ACC112 (cell line): ENCODE measurements around the gene TRIP4.
A peak's percentile ranks its signal among the peaks of the same experiment; 100 is the strongest.
"Not testable (repeated sequence)": the region's sequence is repeated elsewhere in the genome, so short reads cannot be mapped to it uniquely, and the experiment has no call there.

ENCODE experiments used
- H2AFZ ChIP-seq: fragments of 200-600 bp; sonication (generic); one replicate; pipeline ENCODE4 v1.6.0; 2017; ENCODE audit warnings: antibody characterized with exemption, low read length; ENCODE audit not compliant: unreplicated experiment
- H3K27ac ChIP-seq: fragments of 200-600 bp; sonication (generic); 2 replicates; pipeline ENCODE4 v1.5.1; 2014; ENCODE audit warnings: low read depth, mild to moderate bottlenecking, antibody characterized with exemption, low read length, moderate library complexity
- H3K27me3 ChIP-seq: fragments of 200-600 bp; sonication (generic); 2 replicates; pipeline ENCODE4 v1.6.1; 2014; ENCODE audit warnings: mild to moderate bottlenecking, antibody characterized with exemption, low read length, moderate library complexity, mixed read lengths; ENCODE audit not compliant: insufficient read depth
- H3K36me3 ChIP-seq: fragments of 200-600 bp; sonication (generic); 2 replicates; pipeline ENCODE4 v1.6.1; 2016; ENCODE audit warnings: mild to moderate bottlenecking, antibody characterized with exemption, low read length, moderate library complexity, mixed read lengths; ENCODE audit not compliant: insufficient read depth
- H3K4me1 ChIP-seq: fragments of 200-600 bp; sonication (generic); one replicate; pipeline ENCODE4 v1.6.1; 2016; ENCODE audit warnings: low read length, mixed read lengths; ENCODE audit not compliant: insufficient read depth, unreplicated experiment, control insufficient read depth
- H3K4me3 ChIP-seq: fragments of 200-600 bp; sonication (generic); 2 replicates; pipeline ENCODE4 v1.5.1; 2014; ENCODE audit warnings: mild to moderate bottlenecking, low read depth, low read length
- H3K79me2 ChIP-seq: fragments of 200-600 bp; sonication (generic); one replicate; pipeline ENCODE4 v1.6.0; 2016; ENCODE audit warnings: low read length; ENCODE audit not compliant: control insufficient read depth, unreplicated experiment, insufficient read depth

TRIP4 gene

DNA sequence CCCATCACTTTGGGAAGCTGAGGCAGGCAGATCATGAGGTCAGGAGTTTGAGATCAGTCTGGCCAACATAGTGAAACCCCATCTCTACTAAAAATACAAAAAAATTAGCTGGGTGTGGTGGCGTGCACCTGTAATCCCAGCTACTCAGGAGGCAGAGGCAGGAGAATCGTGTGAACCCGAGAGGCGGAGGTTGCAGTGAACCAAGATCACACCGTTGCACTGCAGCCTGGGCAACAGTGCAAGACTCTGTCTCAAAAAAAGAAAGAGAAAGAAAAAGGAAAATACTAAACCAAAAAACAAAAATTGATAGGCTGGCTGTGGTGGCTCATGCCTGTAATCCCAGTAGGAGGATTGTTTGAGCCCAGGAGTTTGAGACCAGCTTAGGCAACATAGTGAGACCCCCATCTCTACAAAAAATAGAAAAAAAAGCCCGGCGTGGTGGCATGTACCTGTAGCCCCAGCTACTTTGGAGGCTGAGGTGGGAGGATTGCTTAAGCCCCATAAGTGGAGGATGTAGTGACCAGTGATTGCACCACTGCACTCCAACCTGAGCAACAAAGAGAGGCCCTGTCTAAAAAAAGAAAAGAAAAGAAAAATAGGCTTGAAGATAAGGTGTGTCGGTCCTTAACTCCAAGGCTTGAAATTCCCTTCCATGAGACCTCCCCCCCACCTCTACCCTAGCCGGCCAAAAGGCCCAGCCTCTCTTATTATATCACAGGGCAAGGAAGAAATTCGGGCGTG is 7.3 kb upstream of the TRIP4 start:
- not testable (repeated sequence) for H2AFZ ChIP-seq, H3K27ac ChIP-seq, H3K36me3 ChIP-seq, H3K27me3 ChIP-seq
- H3K4me3 ChIP-seq, result peak overlapping the region; percentile 85
- peaks cover 17% of the 10 kb centered on the region for H3K79me2 ChIP-seq
- H3K4me1 ChIP-seq, result peaks cover 11% of the 10 kb centered on the region

DNA sequence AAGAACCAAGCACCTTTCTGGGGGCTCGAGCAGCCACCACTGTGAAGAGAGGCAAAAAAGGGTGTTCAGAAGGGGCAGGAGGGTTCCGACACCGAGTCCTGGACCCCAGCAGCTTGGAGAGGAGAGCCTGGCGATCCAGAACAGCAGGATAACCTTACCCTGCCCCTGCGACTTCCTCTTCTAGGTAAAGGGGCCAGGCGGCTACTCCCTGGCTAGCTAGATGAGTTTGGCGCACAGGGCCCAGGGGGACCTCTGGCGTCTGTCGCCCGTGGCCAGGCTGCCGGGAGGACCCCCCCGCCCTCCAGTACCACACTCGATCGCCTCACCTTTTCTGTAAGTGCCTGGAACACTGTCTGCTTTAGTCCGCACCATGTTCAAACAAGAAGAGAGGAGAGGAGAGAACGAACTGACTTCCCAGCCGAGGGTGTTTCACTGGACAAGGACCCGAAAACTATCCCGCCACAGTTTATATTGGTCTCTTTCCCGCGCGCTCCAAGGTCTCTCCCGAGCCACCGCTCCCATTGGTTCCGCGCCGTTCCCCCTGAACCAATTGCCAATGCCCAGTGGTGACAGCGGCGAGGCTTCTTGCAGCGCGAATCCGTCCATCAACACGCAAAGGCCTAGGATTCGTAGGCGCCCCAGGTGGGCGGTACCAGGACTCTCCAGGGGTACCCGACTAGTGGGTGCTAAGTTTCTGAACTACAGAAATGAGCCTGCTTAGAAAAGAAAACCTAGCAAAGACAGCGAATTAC is 6.5 kb upstream of the TRIP4 start, which contains the start of gene PCLAF:
Gene PCLAF, minus strand, starts transcription at position 442 of the 752 bp plus-strand sequence. Its CDS starts 70 bp downstream, at position 372.
- Histone ChIP-seq H3K27ac (no peak within 1 kb of the TSS), H3K4me3 (peak within 1 kb of the TSS; percentile 85), H3K79me2 (peaks cover 17% of the 10 kb centered on the region), H3K27me3 (no peaks in the 10 kb centered on the region), H3K4me1 (peaks cover 11% of the 10 kb centered on the region), H2AFZ (peak within 1 kb of the TSS; percentile 83), H3K36me3 (no peaks in the 10 kb centered on the region)

DNA sequence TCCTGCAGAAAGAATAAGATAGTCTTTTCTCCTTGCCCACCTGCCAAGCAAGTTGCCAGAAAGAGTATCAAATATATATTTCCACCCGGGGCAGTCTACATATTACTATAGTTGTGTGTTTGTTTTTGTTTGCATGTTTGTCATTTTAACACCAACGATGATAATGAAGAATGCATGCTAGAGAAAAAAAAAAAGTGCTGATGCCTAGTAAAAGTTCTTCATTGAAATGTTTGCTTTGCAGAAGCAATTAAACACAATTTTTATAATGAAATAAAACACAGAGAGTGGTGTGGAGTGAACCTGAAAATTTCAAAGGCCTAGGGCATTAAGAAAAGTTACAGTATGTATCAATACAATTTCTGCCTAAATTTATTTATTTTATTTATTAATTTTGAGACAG is 3.9 kb upstream of the TRIP4 start:
- Histone ChIP-seq H3K27me3 (no peaks in the 10 kb centered on the region), H2AFZ (no peak overlapping the region), H3K27ac (no peak overlapping the region), H3K4me1 (peaks cover 5% of the 10 kb centered on the region), H3K4me3 (no peak overlapping the region), H3K36me3 (no peaks in the 10 kb centered on the region), H3K79me2 (peaks cover 27% of the 10 kb centered on the region)

DNA sequence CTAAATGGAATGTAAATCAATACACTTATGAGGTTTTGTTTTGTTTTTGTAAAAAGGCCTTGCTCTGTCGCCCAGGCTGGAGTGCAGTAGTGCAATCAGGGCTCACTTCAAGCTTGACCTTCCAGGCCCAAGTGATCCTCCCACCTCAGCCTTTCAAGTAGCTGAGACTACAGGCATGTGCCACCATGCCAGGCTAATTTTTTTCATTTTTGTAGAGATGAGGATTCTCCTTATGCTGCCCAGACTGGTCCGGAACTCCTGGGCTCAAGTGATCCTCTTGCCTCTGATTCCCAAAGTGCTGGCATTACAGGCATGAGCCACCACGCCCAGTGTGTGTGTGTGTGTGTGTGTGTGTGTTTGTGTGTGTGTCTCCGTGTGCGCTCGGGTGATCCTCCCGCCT is 1.3 kb upstream of the TRIP4 start:
- Histone ChIP-seq H3K79me2 (peaks cover 27% of the 10 kb centered on the region), H2AFZ (no peak overlapping the region), H3K4me3 (no peak overlapping the region), H3K27me3 (no peaks in the 10 kb centered on the region), H3K36me3 (no peaks in the 10 kb centered on the region), H3K4me1 (no peaks in the 10 kb centered on the region), H3K27ac (no peak overlapping the region)

DNA sequence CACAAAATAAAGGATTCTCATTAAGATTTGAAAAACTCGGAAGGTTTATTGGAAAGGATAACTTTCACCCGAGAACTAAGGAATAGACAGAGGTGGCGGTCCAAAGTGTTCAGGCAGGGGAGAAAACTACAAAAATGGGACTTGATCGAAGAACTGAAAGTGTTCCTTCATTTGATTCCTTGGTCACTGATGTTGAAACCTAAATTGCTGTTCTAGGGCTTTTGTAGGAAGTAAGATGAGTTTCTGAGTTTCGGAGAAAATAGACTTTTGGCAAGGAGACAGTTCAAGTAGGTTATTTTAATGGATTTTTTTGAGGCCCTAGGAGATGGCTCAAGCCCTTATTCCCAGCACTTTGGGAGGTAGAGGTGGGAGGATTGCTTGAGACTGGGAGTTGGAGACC is 1.4 kb downstream of the TRIP4 start:
- H3K79me2 ChIP-seq, result peaks cover 30% of the 10 kb centered on the region

DNA sequence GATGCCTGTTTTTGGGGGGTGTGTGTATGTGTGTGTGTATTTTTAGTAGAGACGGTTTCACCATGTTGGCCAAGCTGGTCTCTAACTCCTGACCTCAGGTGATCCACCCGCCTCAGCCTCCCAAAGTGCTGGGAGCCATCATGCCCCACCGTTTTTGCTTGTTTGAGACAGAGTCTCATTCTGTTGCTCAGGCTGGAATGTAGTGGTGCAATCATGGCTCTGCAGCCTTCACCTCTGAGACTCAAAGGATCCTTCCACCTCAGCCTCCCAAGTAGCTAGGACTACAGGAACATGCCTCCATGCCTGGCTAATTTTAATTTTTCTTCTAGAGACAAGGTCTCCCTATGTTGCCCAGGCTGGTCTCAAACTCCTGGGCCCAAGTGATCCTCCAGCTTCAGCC is 4.8 kb downstream of the TRIP4 start:
- not testable (repeated sequence) for H3K4me3 ChIP-seq, H2AFZ ChIP-seq, H3K27ac ChIP-seq, H3K4me1 ChIP-seq, H3K36me3 ChIP-seq, H3K27me3 ChIP-seq
- peaks cover 28% of the 10 kb centered on the region for H3K79me2 ChIP-seq

More for the DNA sequence above, 1.4 kb downstream of the TRIP4 start:
- Histone ChIP-seq H3K36me3 (no peaks in the 10 kb centered on the region), H3K4me3 (peak overlapping the region; percentile 89), H2AFZ (no peak overlapping the region), H3K4me1 (no peaks in the 10 kb centered on the region), H3K27ac (no peak overlapping the region), H3K27me3 (no peaks in the 10 kb centered on the region)

DNA sequence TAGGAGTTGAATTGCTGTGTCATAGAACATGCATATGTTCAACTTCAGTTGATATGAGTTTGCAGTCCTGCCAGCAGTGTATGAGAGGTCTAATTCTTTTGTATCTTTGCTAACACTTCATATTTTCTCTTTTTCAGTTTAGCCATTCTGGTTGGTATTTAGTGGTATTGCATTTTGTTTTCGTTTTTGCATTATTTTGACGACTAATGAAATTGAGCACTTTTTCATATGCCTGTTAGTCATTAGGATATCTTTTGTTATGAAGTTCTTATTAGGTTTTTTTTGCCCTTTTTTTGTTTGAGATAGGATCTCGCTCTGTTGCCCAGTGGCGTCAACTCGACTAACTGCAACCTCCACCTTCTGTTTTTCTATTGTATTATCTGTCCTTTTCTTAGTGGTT is 9.2 kb downstream of the TRIP4 start:
- Histone ChIP-seq H3K4me3 (no peak overlapping the region), H3K36me3 (peaks cover 21% of the 10 kb centered on the region), H3K27ac (no peak overlapping the region), H3K4me1 (peaks cover 6% of the 10 kb centered on the region), H3K79me2 (peaks cover 2% of the 10 kb centered on the region), H3K27me3 (no peaks in the 10 kb centered on the region), H2AFZ (no peak overlapping the region)

DNA sequence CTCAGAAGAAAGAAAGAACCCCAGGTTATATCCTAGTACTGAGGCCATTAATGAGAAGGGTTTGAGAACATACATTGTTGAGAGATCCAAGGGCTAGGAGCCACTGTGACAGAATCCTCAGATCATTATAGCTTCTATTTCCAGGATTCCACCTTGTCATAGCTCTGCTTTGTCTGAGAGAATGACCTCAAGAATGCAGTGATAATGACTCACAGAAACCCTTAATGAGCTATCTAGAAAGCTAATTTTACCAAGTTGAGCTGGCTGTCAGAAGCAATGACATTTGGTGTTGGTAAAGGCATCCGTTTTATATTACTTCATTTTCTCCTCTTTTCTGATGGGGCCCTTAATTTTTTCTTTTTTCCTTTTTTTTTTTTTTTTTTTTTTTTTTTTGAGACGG is 10.9 kb downstream of the TRIP4 start:
- Histone ChIP-seq H3K4me3 (no peak overlapping the region), H3K79me2 (no peaks in the 10 kb centered on the region), H3K27me3 (no peaks in the 10 kb centered on the region), H3K27ac (no peak overlapping the region), H2AFZ (no peak overlapping the region), H3K36me3 (peaks cover 21% of the 10 kb centered on the region), H3K4me1 (peaks cover 6% of the 10 kb centered on the region)

DNA sequence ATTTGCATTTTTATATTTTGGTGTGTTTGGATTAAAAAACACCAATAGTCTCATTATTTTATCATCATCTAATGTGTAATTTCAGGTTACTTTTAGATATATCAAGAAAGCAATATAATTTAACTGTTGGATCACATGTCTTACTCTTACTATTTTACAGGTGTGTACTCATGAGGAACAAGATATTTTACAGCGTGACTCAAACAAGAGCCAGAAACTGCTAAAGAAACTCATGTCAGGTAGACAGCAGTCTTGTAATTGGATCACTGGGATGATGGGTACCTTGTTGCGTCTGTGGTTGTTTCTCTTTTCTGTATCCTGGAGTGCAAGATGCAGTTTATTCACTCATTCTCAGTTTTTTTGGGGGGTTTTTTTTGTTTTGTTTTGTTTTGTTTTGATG is 12.9 kb downstream of the TRIP4 start:
- Histone ChIP-seq H2AFZ (no peak overlapping the region), H3K36me3 (peaks cover 28% of the 10 kb centered on the region), H3K4me3 (no peak overlapping the region), H3K79me2 (peaks cover 2% of the 10 kb centered on the region), H3K4me1 (peaks cover 2% of the 10 kb centered on the region), H3K27ac (no peak overlapping the region), H3K27me3 (no peaks in the 10 kb centered on the region)

DNA sequence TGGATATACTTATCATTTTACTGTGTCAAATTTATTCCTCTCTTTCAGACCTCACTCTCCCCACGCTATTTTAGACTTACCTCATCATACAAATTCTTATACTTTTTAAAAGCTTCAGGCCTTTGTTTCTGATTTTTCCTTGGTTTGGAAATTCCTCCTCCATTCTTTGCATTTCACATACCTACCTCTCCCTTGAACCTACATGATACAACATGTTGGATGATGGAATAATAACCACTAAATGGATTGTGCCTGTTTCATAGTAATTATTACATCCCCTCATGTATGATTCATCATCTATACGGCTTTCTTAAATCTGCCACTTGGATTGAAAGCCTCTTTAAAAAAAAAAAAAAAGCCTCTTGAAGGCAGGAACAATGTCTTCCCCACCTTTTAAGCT is 24.6 kb downstream of the TRIP4 start:
- H3K4me3 ChIP-seq, result no peak overlapping the region
- no peak overlapping the region for H3K27ac ChIP-seq
- H3K27me3 ChIP-seq, result no peaks in the 10 kb centered on the region
- no peaks in the 10 kb centered on the region for H3K79me2 ChIP-seq
- no peaks in the 10 kb centered on the region for H3K4me1 ChIP-seq
- no peak overlapping the region for H2AFZ ChIP-seq
- peaks cover 34% of the 10 kb centered on the region for H3K36me3 ChIP-seq

DNA sequence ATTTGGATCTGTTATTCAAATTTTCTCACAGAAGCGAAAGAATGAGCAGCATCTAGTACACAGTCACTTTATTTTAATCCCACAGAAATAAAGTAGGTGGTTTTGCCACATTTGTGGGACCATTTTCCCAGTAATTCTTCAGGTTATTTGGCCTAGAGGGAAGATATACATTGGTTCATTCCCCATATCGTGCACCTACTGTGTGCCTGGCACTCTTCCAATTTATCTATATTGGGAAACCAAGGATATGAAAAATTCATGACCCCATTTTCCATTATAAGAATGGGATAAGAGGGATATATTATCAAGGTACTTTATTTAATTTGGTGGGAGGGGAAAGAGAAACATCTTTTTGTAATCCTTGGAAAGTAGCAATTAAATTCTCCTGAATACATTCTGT is 35.1 kb downstream of the TRIP4 start:
- Histone ChIP-seq H3K36me3 (peaks cover 18% of the 10 kb centered on the region), H2AFZ (no peak overlapping the region), H3K27ac (no peak overlapping the region), H3K79me2 (no peaks in the 10 kb centered on the region), H3K27me3 (no peaks in the 10 kb centered on the region), H3K4me3 (no peak overlapping the region), H3K4me1 (no peaks in the 10 kb centered on the region)
